Islet precursor cell (in vitro differentiated cells): Measurements from ENCODE around the gene MTCH1.

ENCODE experiments used
- DNase-seq: peaks from one replicate; pipeline ENCODE4 v3.0.0-alpha.2; 2018

Gene MTCH1

DNA sequence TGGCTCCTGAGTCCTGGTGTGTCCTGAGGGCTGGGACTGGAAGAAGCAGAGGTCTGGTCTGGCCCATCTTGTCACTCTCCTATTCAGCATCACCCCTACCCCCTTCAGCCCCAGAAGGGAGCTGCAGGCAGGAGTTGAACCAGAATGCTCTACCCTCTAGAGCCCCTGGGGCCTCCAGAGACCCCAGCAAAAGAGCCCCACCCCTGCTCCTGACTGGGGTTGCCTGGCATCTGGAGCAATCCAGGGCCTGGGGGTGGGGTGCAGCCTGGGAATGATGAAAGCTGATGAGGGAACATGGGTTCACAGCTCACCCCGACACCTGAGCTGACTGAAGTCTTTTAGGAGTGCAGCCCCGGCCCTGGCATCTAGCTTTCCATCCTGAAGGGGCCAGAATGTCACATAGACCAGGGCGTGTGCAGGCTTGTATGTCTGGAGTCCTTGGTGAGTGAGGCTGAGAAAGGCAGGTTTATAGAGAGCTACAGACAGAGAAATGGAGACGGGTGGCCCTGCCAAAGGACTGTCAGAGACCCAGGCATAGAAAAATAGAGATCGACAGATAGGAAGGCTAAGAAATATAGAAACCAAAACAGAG lies 31.7 kb upstream of the MTCH1 start:
- DNase-seq, result no peak

DNA sequence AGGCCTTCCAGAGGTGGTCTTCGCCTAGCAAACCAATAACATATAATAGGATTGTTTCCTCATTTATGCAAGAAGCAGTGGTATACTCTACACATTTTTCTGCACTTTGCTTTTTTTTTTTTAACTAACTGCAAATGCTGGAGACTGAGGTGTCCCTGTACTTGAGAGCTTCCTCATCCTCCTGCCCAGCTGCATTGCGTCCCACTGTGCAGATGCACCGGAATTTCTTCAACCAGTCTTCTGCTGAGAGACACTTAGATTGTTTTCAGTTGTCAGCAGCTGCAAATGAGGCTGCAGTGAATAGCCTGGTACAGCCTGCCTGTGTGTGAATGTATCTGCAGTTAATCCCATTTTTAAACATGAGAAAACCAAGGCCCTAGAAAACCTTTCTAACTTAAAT lies 31.0 kb upstream of the MTCH1 start:
- no peak for DNase-seq

DNA sequence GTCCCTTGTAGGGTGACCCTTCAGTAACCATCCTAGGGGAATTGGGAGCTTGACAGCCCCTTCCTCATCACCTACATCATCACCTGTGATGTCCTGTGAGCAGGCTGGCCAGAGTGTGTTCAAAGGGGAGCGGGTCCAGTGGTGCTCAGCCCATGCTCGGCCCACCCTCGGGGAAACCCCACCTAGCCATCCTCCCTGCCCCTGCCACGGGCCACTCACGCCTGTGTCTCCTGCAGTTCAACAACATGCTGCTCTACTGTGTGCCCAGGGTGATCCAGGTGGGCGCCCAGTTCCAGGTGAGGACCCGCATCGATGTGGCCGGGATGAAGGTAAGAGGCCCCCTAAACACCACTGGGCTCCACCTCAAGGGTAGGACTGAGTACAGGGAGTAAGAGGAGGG lies 29.5 kb upstream of the MTCH1 start:
- no peak for DNase-seq

DNA sequence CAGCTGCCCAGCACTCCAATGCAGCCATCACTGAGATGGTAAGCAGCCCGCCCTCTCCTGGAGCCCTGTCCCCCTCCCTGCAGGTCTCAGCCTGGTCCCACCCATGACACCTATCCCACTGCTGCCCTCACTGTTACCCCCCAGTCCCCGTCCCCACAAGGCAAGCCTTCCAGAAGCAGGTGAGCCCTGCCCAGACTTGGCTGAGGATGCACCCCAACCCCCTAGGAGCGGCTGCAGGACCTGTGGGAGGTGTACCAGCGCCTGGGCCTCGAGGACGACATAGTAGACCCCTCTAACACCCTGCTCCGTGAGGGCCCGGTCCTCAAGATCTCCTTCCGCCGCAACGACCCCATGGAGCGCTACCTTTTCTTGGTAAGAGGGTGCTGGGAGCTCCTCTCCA lies 28.7 kb upstream of the MTCH1 start:
- DNase-seq, result no peak

DNA sequence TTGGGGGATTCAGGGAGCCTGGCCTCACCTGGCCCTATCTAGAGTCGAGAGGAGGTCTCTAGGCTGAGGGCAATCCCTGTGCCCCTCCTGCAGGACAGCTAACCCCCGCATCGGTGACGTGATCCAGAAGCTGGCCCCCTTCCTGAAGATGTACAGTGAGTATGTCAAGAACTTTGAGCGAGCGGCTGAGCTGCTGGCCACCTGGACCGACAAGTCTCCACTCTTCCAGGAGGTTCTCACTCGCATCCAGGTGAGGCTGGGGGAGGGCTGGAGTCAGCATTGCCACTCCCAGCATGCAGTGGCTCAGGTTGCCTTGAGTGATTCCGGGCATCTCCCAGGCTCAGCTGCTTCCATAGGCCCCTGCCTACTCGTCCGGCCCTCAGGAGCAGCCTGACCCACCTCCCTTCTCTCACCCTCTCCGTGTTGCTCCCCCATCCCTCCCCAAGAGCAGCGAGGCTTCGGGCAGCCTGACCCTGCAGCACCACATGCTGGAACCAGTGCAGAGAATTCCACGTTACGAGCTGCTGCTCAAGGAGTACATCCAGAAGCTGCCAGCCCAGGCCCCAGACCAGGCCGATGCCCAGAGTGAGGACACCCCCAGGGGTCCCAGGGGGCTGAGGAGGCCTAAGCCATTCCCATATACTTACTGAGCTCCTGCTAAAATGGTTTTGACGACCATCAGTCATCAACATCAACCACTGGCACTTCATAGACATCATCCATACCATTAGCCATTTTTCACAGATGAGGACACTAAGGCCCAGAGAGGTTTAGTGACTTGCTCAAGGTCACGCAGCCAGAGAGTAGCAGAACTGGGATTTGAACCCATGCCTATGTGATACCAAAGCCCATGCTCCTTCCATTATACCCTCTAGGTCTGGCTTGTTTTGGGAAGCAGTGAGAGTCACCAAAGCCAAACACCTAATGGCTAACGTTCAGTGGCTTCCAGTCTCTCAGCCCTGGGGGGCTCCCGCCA lies 27.8 kb upstream of the MTCH1 start:
- DNase-seq, result no peak

DNA sequence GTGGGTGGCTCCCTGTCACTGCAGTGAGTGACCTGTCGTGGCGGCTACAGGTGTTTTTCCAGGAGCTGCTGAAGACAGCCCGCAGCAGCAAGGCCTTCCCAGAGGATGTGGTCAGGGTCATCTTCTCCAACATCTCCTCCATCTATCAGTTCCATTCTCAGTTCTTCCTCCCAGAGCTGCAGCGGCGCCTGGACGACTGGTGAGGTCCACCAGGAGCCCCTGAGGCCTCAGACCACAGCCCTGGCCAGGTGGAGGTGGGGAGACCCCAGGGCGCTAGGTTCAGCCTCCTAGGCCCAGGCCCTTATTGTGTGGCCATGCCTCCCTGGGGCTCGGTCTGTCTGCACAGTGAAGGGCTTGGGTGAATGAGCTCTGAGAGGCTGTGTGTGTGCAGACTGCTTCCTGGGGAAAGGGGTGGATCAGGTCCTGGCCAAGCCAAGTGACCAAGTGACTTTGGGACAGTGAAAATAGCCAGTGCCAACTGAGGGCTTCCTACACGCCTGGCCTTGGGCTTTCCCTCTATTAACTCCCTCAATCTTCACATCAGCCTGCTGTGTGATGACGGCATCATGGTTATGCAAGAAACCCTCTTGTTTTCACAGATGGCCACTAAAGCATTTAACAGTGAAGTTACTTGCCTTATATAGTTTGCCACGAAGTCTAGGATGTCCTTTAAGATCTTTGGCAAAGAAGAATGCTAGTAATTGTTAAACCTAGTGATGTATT lies 25.8 kb upstream of the MTCH1 start:
- DNase-seq, result no peak

DNA sequence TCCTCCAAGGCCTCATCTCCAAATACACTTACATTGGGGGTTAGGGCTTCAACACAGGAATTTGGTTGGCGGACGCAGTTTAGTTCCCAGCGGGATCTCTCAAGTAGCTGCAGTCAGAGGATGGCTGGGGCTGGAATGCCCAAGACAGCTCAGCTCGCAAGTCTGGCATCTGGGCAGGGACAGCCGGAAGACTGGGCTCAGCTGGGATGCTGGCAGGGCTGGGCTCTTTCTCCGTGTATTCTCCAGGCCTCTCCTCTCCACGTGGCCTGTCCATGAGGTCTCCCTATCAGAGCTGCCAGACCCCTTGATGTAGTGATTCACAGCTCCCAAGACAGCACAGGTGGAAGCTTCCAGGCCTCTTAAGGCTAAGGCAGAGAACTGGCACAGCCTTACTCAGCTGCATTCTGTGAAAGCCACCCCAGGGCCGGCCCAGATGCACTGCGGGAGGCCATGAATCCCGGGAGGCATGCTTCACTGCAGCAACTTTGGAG lies 24.5 kb upstream of the MTCH1 start:
- DNase-seq, result no peak

DNA sequence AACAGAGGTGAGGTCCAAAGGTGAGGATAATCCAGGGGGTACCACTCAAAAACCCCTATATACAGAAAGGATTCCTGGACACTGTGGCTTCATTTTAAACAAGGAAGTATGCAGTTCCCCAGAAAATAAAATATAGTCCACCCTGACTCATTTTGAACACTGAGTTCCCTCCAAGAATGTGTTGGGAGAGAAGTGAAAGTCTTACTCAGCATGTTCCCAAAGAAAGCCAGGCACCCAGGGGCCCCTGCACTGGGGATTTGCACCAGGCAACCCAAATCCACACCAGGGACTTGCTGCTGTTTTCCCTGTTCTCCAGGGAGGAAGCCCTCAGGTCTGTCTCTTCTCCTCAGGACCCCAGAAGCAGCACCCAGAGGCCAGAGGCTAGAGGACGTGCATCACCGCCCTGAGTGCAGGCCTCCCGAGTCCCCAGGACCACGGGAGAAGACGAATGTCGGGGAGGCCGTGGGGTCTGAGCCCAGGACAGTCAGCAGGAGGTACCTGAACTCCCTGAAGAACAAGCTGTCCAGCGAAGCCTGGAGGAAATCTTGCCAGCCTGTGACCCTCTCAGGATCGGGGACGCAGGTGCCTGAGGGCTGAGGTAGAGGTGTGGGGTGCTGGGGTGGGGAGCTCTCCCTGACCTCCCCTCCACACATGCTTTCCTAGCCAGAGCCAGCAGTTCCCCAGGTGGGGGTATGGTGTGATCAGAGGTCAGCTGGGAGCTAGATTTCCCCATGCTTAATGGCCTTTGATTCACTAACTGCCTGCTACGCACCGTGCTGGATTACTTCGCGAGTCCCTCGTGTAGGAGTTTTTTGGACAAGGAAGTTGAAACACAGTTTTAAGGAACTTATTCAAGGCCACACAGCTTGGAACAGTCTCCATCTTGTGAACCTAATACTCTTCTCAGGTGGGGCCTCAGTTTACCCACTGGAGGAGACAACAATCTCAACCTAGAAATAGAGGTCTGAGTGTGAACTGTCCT lies 22.8 kb upstream of the MTCH1 start:
- no peak for DNase-seq

DNA sequence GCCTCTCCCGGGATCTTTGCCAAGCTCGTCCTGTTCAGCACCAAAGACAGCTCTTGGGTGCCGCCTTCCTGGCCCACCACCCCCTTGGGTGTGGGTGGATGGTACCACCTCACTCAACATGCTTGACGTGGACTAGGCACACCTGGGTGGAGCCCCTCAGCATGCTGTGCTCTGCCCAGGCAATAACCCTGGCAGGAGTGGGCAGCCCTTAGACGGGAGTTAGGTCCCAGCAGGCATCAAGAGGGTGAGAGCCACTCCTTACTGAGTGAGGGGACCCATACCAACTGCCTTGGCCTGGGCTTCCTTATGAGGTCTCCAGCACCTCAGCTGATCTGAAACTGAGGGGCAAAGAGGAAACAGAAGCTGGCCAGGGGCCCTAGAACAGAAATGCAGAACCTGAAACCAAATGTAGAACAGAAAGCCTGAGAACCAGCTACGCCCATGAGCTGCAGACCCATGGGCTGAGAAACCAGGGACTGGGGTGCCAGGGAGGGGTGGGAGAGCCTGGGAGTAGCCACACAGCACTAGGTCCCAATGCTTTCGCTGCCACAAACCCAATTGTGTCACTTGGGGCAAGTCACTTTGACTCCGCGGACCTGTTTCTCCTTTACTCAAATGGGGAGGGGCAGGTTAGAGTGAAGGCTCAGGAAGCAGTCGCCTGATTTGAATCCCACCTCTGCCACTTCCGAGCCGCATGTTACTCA lies 21.5 kb upstream of the MTCH1 start:
- no peak for DNase-seq

DNA sequence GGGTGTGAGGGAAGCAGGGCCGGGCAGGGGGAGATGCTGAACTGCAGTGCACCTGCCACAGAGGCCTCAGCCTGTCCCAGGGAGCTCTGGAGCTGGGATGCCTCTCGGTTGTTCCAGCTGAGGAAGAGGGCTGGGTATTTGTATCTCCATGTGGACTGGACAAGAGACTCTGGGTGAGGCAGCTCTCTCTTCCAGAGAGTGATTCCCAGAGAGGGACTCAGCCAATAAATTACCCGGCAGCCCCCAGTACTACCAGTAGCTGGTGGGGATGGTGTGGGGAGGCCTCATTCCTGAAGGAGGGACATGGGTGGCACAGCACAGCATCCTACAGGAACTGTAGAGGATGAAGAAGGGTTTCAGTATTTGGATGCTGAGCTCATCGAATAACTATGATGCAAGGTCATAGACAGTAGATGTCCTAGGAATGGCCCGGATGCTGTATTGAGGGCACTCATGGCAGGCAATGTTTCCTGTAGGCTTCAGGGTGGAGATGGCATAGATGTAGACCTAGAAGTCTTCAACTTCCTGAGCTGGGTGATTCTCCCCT lies 20.9 kb upstream of the MTCH1 start:
- DNase-seq, result no peak

DNA sequence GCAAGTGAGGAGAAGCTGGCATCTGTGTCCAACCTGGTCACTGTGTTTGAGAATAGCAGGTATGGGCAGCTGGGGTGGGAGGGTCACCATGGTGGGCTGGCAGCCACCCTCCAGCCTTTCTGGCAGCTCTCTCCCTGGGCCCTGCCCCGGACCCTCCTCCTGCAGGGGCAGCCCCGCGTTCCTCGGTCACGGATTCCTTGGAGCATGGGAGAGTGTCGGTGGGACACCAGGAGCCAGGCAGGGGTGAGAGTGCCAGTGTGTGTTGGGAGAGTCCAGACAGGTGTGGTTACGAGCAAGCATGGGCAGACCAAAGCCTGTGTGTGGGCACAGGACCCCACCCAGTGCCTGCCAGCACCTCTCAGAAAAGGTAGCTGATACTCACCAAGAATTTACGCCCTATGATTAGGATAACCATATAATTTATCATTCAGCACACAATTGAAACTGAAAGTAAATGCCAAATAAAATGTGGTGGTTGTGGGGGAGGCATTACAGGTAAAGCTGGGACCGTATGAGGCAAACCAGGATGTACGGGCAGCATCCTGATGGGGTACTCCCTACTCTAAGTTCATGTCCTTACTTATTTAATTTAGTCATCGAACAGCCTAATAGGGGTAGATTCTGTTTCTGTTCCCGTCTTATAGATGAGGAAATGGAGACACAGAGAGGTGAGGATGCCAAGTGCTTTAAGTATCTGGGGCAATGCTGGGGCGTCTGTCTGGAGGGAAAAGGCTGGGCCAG lies 20.0 kb upstream of the MTCH1 start:
- DNase-seq, result no peak

DNA sequence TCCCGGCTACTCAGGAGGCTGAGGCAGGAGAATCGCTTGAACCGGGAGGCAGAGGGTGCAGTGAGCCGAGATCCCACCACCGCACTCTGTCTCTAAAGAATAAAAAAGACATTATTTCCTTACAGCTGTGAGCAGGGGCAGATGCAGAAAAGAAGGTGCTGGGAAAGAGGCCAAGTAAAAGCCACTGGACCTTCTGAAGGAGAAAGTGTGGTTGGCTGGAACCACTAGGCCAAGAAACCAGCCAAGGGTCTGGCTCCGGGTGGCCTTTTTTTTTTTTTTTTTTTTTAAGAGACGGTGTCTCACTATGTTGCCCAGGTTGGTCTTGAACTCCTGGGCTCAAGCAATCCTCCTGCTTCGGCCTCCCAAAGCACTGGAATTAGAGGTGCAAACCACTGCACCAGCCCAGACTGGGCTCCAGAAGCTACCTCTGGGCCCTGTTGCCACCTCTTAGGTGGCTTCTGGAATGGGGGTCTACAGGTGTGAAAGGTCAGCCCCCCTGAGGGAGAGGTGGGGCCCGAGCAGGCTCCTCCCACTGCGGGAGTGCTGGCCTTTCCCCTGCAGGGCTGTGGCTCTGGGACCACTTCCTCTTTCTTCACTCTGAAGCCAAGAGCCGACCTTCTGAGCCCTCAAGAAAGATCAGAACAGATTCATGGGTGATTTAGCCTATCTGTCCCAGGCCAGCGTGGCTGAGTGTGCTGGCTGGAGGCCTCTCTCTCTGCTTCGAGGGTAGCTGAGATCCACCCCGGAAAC lies 19.2 kb upstream of the MTCH1 start, which contains the start of gene FGD2:
Gene FGD2, plus strand, starts transcription at position 595 of the 750 bp plus-strand sequence. CDS start 163 bp downstream, outside the sequence.
- no peak for DNase-seq

DNA sequence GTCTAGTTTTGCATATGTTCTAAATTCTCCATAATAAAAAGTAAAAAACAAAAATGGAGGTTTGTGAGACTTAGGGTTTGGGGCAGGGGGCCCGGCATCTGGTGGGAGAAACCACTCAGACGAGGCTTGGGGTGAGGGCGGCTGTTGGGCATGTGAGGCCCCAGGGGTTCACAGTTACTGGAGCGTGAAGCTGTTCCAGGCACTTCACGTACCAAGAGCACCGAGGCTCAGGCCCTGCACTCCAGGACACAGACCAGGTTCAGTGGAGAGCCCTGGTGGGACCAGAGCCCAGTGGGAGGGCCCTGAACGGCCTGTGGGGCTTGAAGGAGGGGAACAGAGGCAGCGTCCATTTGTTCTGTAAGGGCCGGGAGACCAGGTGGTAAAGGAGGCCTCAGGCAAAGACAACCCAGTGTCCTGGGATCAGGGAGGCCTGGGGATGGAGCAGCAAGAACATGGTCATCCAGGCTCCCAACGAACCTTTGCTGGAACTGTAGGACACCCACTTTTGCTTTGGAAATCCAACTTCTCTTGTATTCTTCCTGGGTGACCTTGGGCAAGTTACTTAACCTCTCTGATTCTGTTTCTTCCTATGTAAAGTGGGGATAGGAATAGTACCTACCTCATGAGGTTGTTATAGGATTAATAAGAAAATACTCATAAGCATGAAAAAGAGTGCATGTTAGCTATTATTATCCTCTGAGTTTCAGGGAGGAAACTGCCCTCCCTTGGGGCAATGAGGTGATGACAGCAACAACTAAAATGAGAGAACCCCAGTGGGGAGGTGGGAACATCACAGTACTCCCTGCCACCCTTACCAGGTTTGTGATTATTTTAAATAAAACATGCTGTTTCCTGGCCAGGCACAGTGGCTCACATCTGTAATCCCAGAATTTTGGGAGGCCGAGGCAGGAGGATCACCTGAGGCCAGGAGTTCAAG lies 18.3 kb upstream of the MTCH1 start:
- no peak for DNase-seq

DNA sequence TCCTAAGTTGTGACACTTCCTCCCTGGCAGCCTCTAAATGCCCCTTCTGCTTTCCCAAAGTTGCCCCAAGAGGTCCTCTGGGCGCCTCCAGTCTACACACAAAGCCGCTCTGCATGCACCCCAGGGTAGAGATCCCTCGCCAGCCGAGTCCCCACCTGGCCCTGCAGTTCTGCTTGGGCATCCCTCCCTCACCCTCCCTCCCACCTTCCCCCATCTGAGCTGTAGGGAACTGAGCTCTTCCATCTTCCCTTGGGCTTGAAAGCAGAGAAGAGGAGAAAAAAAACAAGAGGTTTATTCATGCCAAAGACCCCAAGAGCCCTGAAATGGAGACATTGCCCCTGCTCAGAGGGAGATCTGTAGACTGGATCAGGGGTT lies 13.7 kb upstream of the MTCH1 start:
- DNase-seq, result no peak

DNA sequence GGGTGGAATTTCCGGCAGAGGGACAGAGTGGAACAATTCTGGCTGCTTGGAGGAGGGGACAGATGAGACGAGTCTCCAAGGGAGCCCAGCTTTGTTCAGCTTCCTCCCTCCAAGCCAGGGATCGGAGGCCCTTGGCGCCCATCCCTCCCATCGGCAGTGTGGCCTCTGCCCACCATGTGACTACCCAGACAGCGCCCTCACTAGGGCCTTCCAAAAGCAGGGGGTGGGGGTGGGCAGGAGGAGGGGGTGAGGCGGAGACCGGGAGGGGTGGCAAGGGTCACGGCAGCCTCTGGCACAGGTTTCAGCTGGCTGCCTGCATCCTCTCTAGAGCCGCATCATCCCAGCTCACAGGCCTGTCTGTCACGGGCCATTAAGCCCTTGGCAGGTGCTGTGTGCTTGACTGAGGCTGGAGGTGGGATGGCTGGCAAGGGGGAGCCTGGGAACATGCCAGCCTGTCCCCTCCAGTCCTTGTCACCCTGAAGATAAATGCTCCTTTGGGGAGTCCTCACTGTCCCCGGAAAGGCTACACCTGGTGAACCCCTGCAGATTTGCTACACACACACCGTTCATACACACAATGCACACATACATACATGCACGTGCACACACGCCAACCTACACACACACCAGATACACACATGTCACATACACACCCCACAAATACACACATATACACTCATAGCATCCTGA lies 13.2 kb upstream of the MTCH1 start:
- DNase-seq, result no peak

DNA sequence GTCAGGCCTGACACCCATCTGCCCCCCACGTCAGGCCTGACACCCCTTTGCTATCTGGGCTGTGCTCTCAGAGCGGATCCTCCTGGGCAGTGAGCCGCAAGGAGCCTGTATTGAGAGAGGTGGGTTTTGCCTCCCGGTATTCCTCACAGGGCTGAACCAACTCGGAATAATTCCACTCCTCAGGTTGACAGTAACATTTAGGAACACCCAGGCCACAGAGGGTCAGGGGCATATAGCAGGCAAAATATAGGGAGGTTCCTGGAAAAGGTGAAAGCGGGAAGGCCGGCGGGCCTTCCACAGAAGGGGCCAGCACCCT lies 12.7 kb upstream of the MTCH1 start:
- no peak for DNase-seq

DNA sequence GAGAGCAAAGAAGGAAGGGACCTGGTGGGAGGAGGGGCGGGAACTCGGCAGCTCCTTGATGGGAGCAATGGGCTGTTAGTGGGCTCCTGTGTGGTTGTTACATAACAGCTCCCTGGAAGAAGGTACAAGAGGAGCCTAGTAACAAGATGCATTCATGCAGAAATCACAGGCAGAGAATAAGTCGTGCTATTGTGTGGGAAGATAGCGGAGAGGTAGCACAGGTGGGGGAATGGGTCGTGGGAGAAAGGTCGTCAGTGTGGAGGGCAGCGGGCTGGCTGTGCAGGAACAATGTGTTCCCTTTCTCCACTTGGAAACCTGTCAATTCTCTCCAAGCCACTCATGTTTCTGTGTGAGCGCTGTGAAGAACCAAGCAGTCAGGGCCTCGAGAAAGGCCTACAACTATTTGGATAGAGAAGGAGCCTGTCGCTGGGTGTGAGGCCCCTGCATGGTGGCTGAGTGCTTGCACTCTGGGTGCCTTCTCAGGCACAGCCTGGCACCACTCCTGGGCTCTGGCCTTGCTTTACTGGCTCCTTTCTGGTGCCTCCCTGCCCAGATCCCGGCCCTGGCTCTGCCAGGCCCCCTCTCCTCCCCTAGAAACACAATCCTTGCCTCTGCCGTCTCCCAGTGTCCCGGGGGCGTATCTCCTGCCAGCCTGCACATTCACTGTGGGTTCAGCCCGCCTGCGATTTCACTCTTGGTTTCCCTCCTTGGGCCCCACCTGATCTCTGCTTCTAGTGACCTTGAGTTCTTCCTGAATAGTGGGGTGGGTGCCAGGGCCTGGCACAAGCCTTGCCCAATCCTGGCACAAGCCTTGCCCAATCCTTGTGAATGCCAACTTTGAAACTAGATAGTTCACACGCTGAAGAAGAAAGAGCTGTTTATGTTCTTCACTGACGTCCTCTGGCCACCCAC lies 12.1 kb upstream of the MTCH1 start:
- DNase-seq, result no peak
